Cardiac muscle cell (in vitro differentiated cells and primary cell): Measurements from ENCODE around the gene OGFOD2. TPM values are rescaled to one million over a fixed set of nuclear protein-coding genes. Genes with fewer than 3 reads are reported as not detected.

Experiments
- DNase-seq, 2 donors: peaks; one replicate each; pipeline versions ENCODE4 v3.0.0 to v3.0.0-alpha.2; 2010 to 2017; ENCODE audit warnings: low read depth in 1 of 2, low spot score in 1 of 2
- H3K27ac ChIP-seq: fragments of 200-600 bp; sonication (generic); 2 replicates; pipeline ENCODE4 v1.5.1; 2016
- H3K27me3 ChIP-seq: fragments of 200-600 bp; sonication (generic); 2 replicates; pipeline ENCODE4 v1.6.0; 2016; ENCODE audit warnings: control low read depth
- H3K36me3 ChIP-seq: fragments of 200-600 bp; sonication (generic); 2 replicates; pipeline ENCODE4 v1.5.1; 2016; ENCODE audit warnings: control low read depth
- H3K4me1 ChIP-seq: fragments of 200-600 bp; sonication (generic); 2 replicates; pipeline ENCODE4 v1.8.1; 2017; ENCODE audit warnings: low read depth, mild to moderate bottlenecking, mixed run types
- H3K4me3 ChIP-seq: fragments of 200-600 bp; sonication (generic); 2 replicates; pipeline ENCODE4 v1.5.1; 2016; ENCODE audit warnings: mild to moderate bottlenecking
- H3K9me3 ChIP-seq: fragments of 200-600 bp; sonication (generic); 2 replicates; pipeline ENCODE4 v1.5.1; 2017; ENCODE audit warnings: low read depth, mild to moderate bottlenecking, control low read depth
- polyA plus RNA-seq: library from polyadenylated mRNA; unstranded; fragments of >200 nt; fragmentation: Nextera tagmentation; extraction: Ambion mirVana; gene quantifications from 2 replicates; pipeline ENCODE4 v1.2.1, GENCODE V29; 2016
- total RNA-seq: library from RNA; depleted of rRNA; stranded (reverse); fragments of >200 nt; gene quantifications from 2 replicates; pipeline ENCODE4 v1.2.3, GENCODE V29; 2016
- TF ChIP-seq, protein P1 (sequence below): IDR thresholded peaks from 2 replicates; pipeline ENCODE4 v1.5.1; 2012; ENCODE audit warnings: low read depth, mild to moderate bottlenecking, low read length

Gene OGFOD2
- total and polyA plus RNA-seq, 2 experiments from 2014 or later, result 41.8 to 44.4 TPM

DNA sequence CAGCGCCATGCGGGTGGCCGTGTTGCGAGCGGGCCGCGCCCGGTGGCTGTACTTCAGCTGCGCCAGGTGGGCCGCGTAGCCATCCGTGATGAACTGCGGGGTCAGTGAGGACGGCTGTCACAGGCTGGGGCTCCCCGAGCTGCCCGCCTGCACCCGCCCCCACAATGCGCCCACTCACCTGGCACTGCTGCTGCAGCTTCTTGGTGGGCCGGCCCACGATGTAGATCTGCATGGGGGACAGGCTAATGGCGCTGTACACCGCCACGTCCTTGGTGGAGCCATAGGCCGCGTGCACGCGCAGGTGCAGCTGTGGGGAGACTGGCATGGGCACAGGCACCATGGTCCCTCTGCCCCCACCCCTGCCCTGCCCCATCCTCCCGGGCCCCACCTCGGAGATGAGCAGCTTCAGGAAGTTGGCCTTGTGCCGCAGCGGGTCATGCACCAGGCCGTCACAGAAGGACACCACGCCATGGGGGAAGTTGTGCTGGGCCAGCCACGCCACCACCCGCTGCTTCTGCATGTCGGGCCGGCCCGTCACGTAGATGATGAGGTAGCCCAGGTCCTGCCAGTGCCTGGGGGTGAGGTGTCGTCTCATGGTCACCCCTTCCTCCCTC lies 11.3 kb downstream of the OGFOD2 start:
- H3K36me3 ChIP-seq, result no peaks in the 10 kb centered on the region
- TF ChIP-seq, protein P1, sequence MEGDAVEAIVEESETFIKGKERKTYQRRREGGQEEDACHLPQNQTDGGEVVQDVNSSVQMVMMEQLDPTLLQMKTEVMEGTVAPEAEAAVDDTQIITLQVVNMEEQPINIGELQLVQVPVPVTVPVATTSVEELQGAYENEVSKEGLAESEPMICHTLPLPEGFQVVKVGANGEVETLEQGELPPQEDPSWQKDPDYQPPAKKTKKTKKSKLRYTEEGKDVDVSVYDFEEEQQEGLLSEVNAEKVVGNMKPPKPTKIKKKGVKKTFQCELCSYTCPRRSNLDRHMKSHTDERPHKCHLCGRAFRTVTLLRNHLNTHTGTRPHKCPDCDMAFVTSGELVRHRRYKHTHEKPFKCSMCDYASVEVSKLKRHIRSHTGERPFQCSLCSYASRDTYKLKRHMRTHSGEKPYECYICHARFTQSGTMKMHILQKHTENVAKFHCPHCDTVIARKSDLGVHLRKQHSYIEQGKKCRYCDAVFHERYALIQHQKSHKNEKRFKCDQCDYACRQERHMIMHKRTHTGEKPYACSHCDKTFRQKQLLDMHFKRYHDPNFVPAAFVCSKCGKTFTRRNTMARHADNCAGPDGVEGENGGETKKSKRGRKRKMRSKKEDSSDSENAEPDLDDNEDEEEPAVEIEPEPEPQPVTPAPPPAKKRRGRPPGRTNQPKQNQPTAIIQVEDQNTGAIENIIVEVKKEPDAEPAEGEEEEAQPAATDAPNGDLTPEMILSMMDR, result no peak

DNA sequence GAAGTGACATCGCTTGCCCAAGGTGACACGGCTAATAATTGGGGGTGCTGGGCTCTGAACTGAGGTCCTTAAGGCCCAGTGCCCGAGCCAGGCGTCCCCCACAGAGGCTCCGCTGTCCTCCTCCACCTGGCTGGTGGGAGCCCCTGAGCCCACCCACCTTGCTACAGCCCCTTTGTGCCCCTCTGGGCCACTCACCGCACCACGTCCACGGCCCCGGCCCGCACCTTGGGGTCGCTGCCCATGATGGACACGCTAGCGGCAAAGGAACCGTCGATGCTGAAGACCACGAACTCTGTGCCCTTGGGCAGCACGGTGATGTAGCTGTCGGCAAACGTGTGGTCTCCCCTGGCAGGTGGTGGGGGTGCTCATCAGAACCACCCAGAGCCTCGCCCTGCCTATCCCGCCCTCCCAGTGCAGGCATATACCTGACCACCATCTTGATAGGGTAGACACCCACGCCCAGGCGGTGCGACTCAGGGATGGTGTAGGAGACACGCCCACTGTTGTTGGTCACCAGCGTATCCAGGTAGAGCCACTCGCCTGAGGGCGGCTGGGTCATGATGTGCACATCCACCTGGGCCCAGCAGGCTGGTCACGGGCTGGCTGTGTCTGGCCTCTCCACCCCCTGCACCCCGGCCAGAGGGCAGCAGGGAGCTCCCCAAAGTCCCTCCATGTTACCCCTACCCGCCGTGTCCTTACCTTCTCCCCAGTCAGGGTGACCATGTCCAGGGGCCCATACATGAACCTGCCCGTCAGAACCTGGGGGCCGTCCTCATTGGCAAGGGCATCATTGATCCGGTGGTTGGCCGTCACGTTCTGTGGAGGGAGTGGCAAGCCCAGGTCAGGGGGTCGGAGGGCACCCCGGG lies 12.3 kb downstream of the OGFOD2 start:
- Histone ChIP-seq H3K9me3 (no peaks in the 10 kb centered on the region), H3K4me3 (no peak overlapping the region), H3K27ac (no peak overlapping the region), H3K4me1 (no peaks in the 10 kb centered on the region), H3K36me3 (no peaks in the 10 kb centered on the region), H3K27me3 (no peaks in the 10 kb centered on the region)
- no peak for DNase-seq
- TF ChIP-seq, protein P1, result no peak

More for the DNA sequence above, 11.3 kb downstream of the OGFOD2 start:
- Histone ChIP-seq H3K9me3 (no peaks in the 10 kb centered on the region), H3K27me3 (no peaks in the 10 kb centered on the region), H3K4me1 (peaks cover 8% of the 10 kb centered on the region), H3K27ac (no peak overlapping the region), H3K4me3 (no peak overlapping the region)
- no peak for DNase-seq

DNA sequence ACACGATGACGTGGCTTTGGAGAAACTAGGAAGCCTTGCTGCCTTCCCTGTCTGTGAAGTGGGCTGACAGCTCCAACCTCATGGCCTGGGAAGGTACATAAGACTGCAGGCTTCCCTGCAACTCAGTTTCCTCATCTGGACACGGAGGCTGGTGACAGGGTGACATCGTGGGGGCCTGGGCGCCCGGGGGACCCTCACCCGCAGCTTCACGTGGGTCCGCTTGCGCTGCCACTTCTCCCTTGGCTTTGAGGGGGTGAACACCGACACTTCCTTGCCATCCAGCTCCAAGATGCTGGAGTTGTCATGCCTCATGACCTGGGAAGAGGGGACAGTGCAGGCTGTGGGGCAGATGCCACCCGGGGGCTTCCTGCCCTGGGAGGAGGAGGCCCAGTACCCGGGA lies 13.0 kb downstream of the OGFOD2 start:
- TF ChIP-seq, protein P1, result no peak
- Histone ChIP-seq H3K4me1 (no peaks in the 10 kb centered on the region), H3K9me3 (no peaks in the 10 kb centered on the region), H3K27me3 (no peaks in the 10 kb centered on the region), H3K27ac (no peak overlapping the region), H3K4me3 (no peak overlapping the region), H3K36me3 (no peaks in the 10 kb centered on the region)
- no peak for DNase-seq

DNA sequence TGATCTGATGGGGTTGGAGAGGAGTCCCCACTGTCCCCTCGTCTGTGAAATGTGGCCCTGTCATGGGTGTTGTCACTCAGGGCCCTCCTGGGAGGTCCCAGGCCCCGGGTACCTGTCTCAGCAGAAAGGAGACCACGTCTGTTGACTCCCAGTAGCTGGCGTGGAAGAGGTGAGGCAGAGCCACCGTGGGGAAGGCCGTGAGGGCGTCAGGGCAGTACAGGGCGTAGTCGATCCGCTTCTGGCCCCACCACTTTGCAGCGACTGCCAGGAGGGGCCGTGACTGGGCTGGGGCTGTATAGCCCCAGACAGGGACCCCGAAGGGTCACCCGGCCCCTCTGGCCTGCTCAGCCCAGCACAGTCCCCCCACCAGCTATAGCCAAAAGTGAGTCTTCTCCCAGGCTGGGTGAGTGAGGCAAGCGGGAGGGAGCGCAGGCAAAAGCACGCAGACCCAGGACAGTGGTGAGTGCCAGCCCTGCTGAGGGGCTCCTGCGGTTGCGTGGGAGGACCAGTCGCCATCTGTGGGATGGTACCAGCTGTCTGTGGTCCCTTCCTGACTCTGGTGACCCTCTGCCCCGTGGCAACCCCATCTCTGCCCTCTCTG lies 13.7 kb downstream of the OGFOD2 start:
- DNase-seq, result no peak

DNA sequence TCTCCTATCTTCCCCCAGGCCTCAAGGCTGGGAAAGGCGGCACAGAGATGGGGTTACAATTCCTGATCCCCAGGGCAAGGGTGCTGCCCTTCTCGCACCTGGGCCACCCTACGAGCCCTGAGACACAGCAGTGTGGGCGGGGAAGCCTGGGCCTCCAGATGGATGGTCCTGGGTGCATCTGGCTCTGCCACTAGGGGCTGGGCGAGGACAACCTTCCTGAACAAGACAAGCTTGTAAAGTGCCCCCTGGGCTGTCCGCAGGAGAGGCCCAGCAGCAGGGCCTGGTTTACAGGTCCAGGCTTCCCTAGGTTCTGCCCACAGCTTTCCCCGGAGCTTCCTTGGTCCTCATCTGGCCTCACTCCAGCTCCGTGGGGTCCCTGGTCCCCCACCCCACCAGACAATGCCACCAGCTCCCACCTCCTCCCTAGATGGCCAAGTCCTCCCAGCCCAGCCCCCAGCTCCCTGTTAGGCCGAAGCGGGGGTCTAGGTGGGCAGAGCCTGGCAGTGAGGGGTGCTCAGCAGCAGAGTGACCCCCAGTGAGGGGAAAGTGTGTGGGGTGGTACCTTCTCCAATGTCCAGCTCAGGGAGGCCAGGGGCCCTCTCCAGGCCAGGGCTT lies 14.3 kb downstream of the OGFOD2 start:
- Histone ChIP-seq H3K36me3 (no peaks in the 10 kb centered on the region), H3K27ac (no peak overlapping the region), H3K9me3 (no peaks in the 10 kb centered on the region), H3K4me1 (no peaks in the 10 kb centered on the region), H3K4me3 (no peak overlapping the region), H3K27me3 (no peaks in the 10 kb centered on the region)
- TF ChIP-seq, protein P1, result no peak
- no peak for DNase-seq

More for the DNA sequence above, 13.7 kb downstream of the OGFOD2 start:
- Histone ChIP-seq H3K27me3 (no peaks in the 10 kb centered on the region), H3K9me3 (no peaks in the 10 kb centered on the region), H3K27ac (no peak overlapping the region), H3K4me1 (no peaks in the 10 kb centered on the region), H3K36me3 (no peaks in the 10 kb centered on the region), H3K4me3 (no peak overlapping the region)
- TF ChIP-seq, protein P1, result no peak
